CD4-positive, alpha-beta memory T cell (primary cell): ENCODE data around the gene ZNF221. TPM values are rescaled to one million over a fixed set of nuclear protein-coding genes. Genes with fewer than 3 reads are reported as not detected.

ENCODE experiments used
- CTCF ChIA-PET: fragments of 350-600 bp; sonication (Branson Sonifier 250); formaldehyde crosslinking; loops from one replicate; lab custom pipeline; 2021; ENCODE audit warnings: inconsistent platforms; ENCODE audit not compliant: partially characterized antibody; lab: Charles Lee
- POLR2A ChIA-PET: fragments of 350-600 bp; sonication (Branson Sonifier 250); formaldehyde crosslinking; loops from one replicate; lab custom pipeline; 2021; ENCODE audit not compliant: partially characterized antibody; lab: Charles Lee
- DNase-seq, 5 donors: peaks; one replicate each; pipeline versions ENCODE4 v3.0.0 to v3.0.0-alpha.2; 2020 to 2022; ENCODE audit warnings: mixed read lengths in 1 of 5
- H3K27ac ChIP-seq: one replicate; pipeline ENCODE4 v1.7.0; 2013; ENCODE audit warnings: low read depth, low read length
- H3K27me3 ChIP-seq: 2 replicates; pipeline ENCODE4 v1.7.0; 2013; ENCODE audit warnings: mild to moderate bottlenecking, low read length, moderate library complexity; ENCODE audit not compliant: insufficient read depth
- H3K36me3 ChIP-seq: 2 replicates; pipeline ENCODE4 v1.7.0; 2013; ENCODE audit warnings: mild to moderate bottlenecking, low read length, moderate library complexity; ENCODE audit not compliant: insufficient read depth
- H3K4me1 ChIP-seq: 2 replicates; pipeline ENCODE4 v1.7.0; 2013; ENCODE audit warnings: mild to moderate bottlenecking, low read length, moderate library complexity; ENCODE audit not compliant: insufficient read depth
- H3K4me3 ChIP-seq, 2 donors: one replicate each; pipeline ENCODE4 v1.7.0; 2013; ENCODE audit warnings: low read length in 2 of 2, mild to moderate bottlenecking in 1 of 2
- H3K9me3 ChIP-seq, 2 donors: one replicate each; pipeline ENCODE4 v1.7.0; 2013; ENCODE audit warnings: low read length in 2 of 2, control low read depth in 1 of 2; ENCODE audit not compliant: control insufficient read depth in 1 of 2
- H3K27ac Mint-ChIP-seq, 7 donors: one replicate each; pipeline ENCODE4 v1.8.0; 2020 to 2021; ENCODE audit warnings: mixed read lengths in 7 of 7, mild to moderate bottlenecking in 6 of 7, inconsistent platforms in 3 of 7, moderate library complexity in 3 of 7
- H3K27me3 Mint-ChIP-seq, 2 donors: one replicate each; pipeline ENCODE4 v1.8.0; 2020 to 2021; ENCODE audit warnings: mixed read lengths in 2 of 2
- H3K36me3 Mint-ChIP-seq, 2 donors: one replicate each; pipeline ENCODE4 v1.8.0; 2020 to 2021; ENCODE audit warnings: mixed read lengths in 2 of 2, inconsistent platforms in 1 of 2, mild to moderate bottlenecking in 1 of 2
- H3K4me1 Mint-ChIP-seq, 4 donors: one replicate each; pipeline ENCODE4 v1.8.0; 2020 to 2021; ENCODE audit warnings: mixed read lengths in 4 of 4, mild to moderate bottlenecking in 1 of 4
- H3K4me3 Mint-ChIP-seq, 8 donors: one replicate each; pipeline ENCODE4 v1.8.0; 2020 to 2021; ENCODE audit warnings: mixed read lengths in 8 of 8, mild to moderate bottlenecking in 7 of 8, moderate library complexity in 6 of 8, inconsistent platforms in 3 of 8
- H3K9me3 Mint-ChIP-seq, 8 donors: one replicate each; pipeline ENCODE4 v1.8.0; 2020 to 2021; ENCODE audit warnings: mixed read lengths in 8 of 8, mild to moderate bottlenecking in 5 of 8, inconsistent platforms in 3 of 8, moderate library complexity in 1 of 8
- intact Hi-C: fragments of 100-400 bp; cut with micrococcal nuclease; formaldehyde crosslinking; loops from one replicate; pipeline ENCODE4 v1.15.1; 2023
- polyA plus RNA-seq, 2 donors: library from polyadenylated mRNA; unstranded; fragments of 300-500 nt; fragmentation: Illumina TruSeq; gene quantifications; one replicate each; pipeline ENCODE4 v1.2.3, GENCODE V29; 2021
- total RNA-seq, 2 experiments: library from RNA; stranded (reverse); gene quantifications; one replicate each; pipeline ENCODE4 v1.2.3, GENCODE V29; 2021

ZNF221 gene
- total and polyA plus RNA-seq, 4 experiments from 2014 or later: 1.0 to 3.2 (median 2.9) TPM; not detected in 1

GRCh38 chr19:43910884-43911283 lies 40.1 kb upstream of the ZNF221 start:
- Mint-ChIP-seq H3K4me1 (no peaks in the 10 kb centered on the region), H3K9me3 (peaks cover 2 to 100% (median 93%) of the 10 kb centered on the region in 8 donors), H3K27me3 (no peaks in the 10 kb centered on the region), H3K4me3 (no peak overlapping the region), H3K27ac (no peak overlapping the region), H3K36me3 (peaks cover 47 to 54% of the 10 kb centered on the region in 2 donors)
- H3K27ac ChIP-seq: no peak overlapping the region
- H3K36me3 ChIP-seq: peaks cover 18% of the 10 kb centered on the region
- no peak for DNase-seq
- no peaks in the 10 kb centered on the region for H3K4me1 ChIP-seq
- H3K4me3 ChIP-seq: no peak overlapping the region
- H3K27me3 ChIP-seq: no peaks in the 10 kb centered on the region
- intact Hi-C loops: no loop called here
- H3K9me3 ChIP-seq: peaks cover 10 to 75% of the 10 kb centered on the region in 2 donors
- ChIA-PET POLR2A (no interaction called here), CTCF (no interaction called here)

GRCh38 chr19:43913383-43913782 lies 37.6 kb upstream of the ZNF221 start:
- intact Hi-C loops: no loop called here
- POLR2A ChIA-PET: no interaction called here
- H3K4me1 ChIP-seq: no peaks in the 10 kb centered on the region
- Mint-ChIP-seq H3K27me3 (no peaks in the 10 kb centered on the region), H3K4me3 (no peak overlapping the region), H3K9me3 (peaks cover 2 to 100% (median 90%) of the 10 kb centered on the region in 8 donors), H3K27ac (no peak overlapping the region), H3K36me3 (peaks cover 58 to 67% of the 10 kb centered on the region in 2 donors), H3K4me1 (no peaks in the 10 kb centered on the region)
- peaks cover 10 to 74% of the 10 kb centered on the region in 2 donors for H3K9me3 ChIP-seq
- H3K27ac ChIP-seq: no peak overlapping the region
- peaks cover 41% of the 10 kb centered on the region for H3K36me3 ChIP-seq
- no peak for DNase-seq
- no peak overlapping the region for H3K4me3 ChIP-seq
- CTCF ChIA-PET: no interaction called here
- no peaks in the 10 kb centered on the region for H3K27me3 ChIP-seq

GRCh38 chr19:43914051-43914450 lies 37.0 kb upstream of the ZNF221 start:
- POLR2A ChIA-PET: no interaction called here
- H3K36me3 ChIP-seq: peaks cover 47% of the 10 kb centered on the region
- H3K4me3 ChIP-seq: no peak overlapping the region
- no peak overlapping the region for H3K27ac ChIP-seq
- Mint-ChIP-seq H3K4me3 (no peak overlapping the region), H3K36me3 (peaks cover 64 to 71% of the 10 kb centered on the region in 2 donors), H3K27ac (no peak overlapping the region), H3K9me3 (peaks cover 2 to 100% (median 92%) of the 10 kb centered on the region in 8 donors), H3K4me1 (no peaks in the 10 kb centered on the region), H3K27me3 (no peaks in the 10 kb centered on the region)
- H3K9me3 ChIP-seq: peaks cover 10 to 69% of the 10 kb centered on the region in 2 donors
- intact Hi-C loops: no loop called here
- no peaks in the 10 kb centered on the region for H3K27me3 ChIP-seq
- no peaks in the 10 kb centered on the region for H3K4me1 ChIP-seq
- no peak for DNase-seq
- CTCF ChIA-PET: no interaction called here

- no peak for DNase-seq
- intact Hi-C loops: no loop called here
- ChIA-PET POLR2A (interaction anchor here (2.9 kb wide), 1 partner anchor 11 kb away, joined by 12 read pairs; the partner anchor contains the start of gene ZNF45), CTCF (no interaction called here)
- H3K9me3 ChIP-seq: no peaks in the 10 kb centered on the region
- H3K4me1 ChIP-seq: no peaks in the 10 kb centered on the region
- peaks cover 52% of the 10 kb centered on the region for H3K36me3 ChIP-seq
- no peak overlapping the region for H3K4me3 ChIP-seq
- Mint-ChIP-seq H3K27me3 (no peaks in the 10 kb centered on the region), H3K27ac (no peak overlapping the region), H3K4me1 (peaks cover 0 to 2% (median 0%) of the 10 kb centered on the region in 4 donors), H3K36me3 (peaks cover 90 to 96% of the 10 kb centered on the region in 2 donors), H3K4me3 (no peak overlapping the region), H3K9me3 (peaks cover 8 to 57% (median 45%) of the 10 kb centered on the region in 8 donors)
- no peaks in the 10 kb centered on the region for H3K27me3 ChIP-seq
- H3K27ac ChIP-seq: no peak overlapping the region
These were observed 27.2 kb upstream of the ZNF221 start for GRCh38 chr19:43923875-43924274.

- intact Hi-C loops: no loop called here
- H3K36me3 Mint-ChIP-seq: peaks cover 88 to 92% of the 10 kb centered on the region in 2 donors
- no peaks in the 10 kb centered on the region for H3K27me3 ChIP-seq
- ChIA-PET POLR2A (no interaction called here), CTCF (no interaction called here)
- H3K9me3 Mint-ChIP-seq: peaks cover 0 to 23% (median 15%) of the 10 kb centered on the region in 8 donors
- no peak overlapping the region for H3K4me3 Mint-ChIP-seq
- peaks cover 8% of the 10 kb centered on the region for H3K4me1 ChIP-seq
- H3K9me3 ChIP-seq: no peaks in the 10 kb centered on the region
- peaks cover 46% of the 10 kb centered on the region for H3K36me3 ChIP-seq
- H3K4me3 ChIP-seq: no peak overlapping the region
- no peak for DNase-seq
- no peaks in the 10 kb centered on the region for H3K27me3 Mint-ChIP-seq
- H3K4me1 Mint-ChIP-seq: peaks cover 5 to 24% (median 10%) of the 10 kb centered on the region in 4 donors
- H3K27ac ChIP-seq: no peak overlapping the region
- H3K27ac Mint-ChIP-seq: no peak overlapping the region
These were observed 22.2 kb upstream of the ZNF221 start for GRCh38 chr19:43928820-43929219.

- Mint-ChIP-seq H3K27ac (peak overlapping the region; percentile 86 to 97 (median 96)), H3K4me3 (peak overlapping the region; percentile 94 to 97 (median 95)), H3K36me3 (peaks cover 45 to 47% of the 10 kb centered on the region in 2 donors), H3K4me1 (peaks cover 9 to 47% (median 21%) of the 10 kb centered on the region in 4 donors), H3K27me3 (no peaks in the 10 kb centered on the region), H3K9me3 (peaks cover 0 to 4% (median 1%) of the 10 kb centered on the region in 8 donors)
- peaks cover 16% of the 10 kb centered on the region for H3K36me3 ChIP-seq
- DNase-seq: no peak
- ChIA-PET POLR2A (interaction anchor here (0.8 to 2.3 kb wide), 15 partner anchors 9 to 566 kb away, joined by 3 to 26 read pairs (median 6); partner anchors contain the start of genes ZNF155, ZNF180, ZNF221 and ZNF222), CTCF (interaction anchor here (1.1 kb wide), 1 partner anchor 9 kb away, joined by 3 read pairs; no protein-coding TSS in a partner anchor)
- H3K27me3 ChIP-seq: no peaks in the 10 kb centered on the region
- no peaks in the 10 kb centered on the region for H3K9me3 ChIP-seq
- intact Hi-C loops: loop anchor here (2.0 kb wide), 2 partner anchors 16 to 50 kb away; partner anchors contain the start of genes ZNF155 and ZNF221
- peak overlapping the region; percentile 91 to 96 for H3K4me3 ChIP-seq
- H3K4me1 ChIP-seq: peaks cover 21% of the 10 kb centered on the region
- H3K27ac ChIP-seq: peak overlapping the region; percentile 71
These were observed 16.7 kb upstream of the ZNF221 start for GRCh38 chr19:43934055-43934984.
